DMS79 (cell line): ENCODE measurements around the gene HBS1L.

ENCODE experiments used
- DNase-seq: peaks from one replicate; lab custom pipeline; 2025; lab: John Stamatoyannopoulos, UW

HBS1L gene

DNA sequence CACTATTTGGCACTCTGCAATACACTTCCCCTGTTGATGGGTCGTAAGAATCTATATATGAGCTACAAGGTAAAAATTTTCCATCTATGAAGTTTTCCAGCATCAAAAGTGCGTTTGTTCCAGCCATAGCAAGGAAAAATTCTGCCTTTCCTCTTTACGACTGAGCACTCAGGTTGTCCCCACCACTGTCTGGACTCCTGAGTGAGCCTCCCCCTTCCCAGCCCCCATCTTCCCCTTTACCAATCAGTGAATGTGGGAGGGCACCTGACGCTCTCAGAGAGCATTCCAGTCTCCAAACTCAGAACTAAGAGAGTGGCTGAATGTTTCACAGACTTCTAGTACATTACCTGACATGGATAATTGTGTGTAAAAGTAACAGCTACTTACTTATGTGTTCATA is 104.7 kb downstream of the HBS1L start, which contains the start of gene ALDH8A1:
ALDH8A1 (minus strand) TSS at position 175 of the 400 bp plus-strand sequence; CDS start at position 127, 48 bp downstream.
- DNase-seq: no peak

- no peak for DNase-seq
Observed at GRCh38 chr6:134948691-134949090, 105.9 kb downstream of the HBS1L start.

GRCh38 chr6:134948142-134948541 is 106.5 kb downstream of the HBS1L start:
- DNase-seq: no peak

DNA sequence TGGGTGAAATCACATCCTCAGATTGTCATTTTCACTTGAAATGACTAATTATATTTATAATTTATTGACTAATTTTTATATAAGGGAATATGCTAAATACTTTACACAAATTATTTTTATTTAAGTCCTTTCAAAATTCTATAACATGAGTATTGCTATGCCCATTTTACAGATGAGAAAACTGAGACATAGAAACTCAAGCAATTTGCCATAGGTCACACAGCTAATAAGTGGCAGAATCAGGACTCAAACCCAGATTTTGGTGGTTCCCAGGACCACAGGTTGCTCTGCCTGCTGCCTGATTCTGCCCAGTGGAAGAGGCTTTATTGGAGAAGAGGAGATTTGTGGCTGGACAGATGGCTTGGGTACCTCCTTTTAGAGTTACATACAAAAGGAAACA is 109.6 kb downstream of the HBS1L start:
- DNase-seq: no peak

DNA sequence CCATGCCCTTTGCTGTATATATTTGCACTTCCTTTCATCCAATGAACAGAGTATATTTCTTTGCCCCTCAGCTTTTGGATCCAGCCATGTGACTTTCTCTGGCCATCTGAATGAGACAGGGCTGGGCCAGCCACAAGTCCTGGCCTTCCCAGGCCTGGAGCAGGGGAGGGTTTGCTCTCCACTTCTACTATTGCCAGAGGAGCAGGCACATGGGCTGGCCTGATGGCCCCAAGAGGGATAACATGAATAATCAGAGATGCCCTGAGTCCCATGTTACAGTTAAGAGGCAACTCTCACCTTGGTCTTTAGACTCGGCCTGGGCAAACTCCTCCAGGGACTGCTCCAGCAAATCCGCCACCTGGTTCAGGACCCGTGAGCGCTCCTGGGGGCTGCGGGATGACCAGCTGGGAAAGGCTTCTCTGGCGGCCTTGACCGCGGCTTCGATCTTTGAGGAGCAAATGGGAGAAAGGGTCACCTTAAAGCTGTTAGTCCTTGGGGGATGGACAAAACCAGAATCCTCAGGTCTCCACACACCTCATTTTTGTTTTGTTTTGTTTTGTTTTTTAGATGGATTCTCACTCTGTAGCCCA is 111.0 kb downstream of the HBS1L start:
- no peak for DNase-seq

- DNase-seq: no peak
Observed at GRCh38 chr6:134938896-134939295, 115.7 kb downstream of the HBS1L start.

- DNase-seq: no peak
Observed at GRCh38 chr6:134937426-134937825, 117.2 kb downstream of the HBS1L start.

DNA sequence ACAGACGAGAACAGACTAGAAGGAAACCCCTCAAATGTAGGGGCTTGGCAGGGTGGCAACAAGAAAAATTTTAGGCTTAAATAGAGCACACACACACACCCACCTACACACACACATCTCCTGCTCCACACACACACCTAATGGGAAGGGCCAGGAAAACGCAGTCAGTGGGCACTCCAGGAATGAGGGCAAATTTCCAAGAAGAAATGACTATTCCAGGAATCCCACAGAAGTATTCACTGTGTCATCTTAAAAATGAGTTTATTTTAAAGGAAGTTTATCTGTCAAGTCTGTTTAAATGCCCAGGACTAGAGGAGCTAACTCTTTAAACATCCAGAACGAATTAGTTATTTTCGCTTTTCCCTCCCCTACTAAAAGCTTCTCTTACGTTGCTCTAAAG is 117.7 kb downstream of the HBS1L start:
- no peak for DNase-seq

DNA sequence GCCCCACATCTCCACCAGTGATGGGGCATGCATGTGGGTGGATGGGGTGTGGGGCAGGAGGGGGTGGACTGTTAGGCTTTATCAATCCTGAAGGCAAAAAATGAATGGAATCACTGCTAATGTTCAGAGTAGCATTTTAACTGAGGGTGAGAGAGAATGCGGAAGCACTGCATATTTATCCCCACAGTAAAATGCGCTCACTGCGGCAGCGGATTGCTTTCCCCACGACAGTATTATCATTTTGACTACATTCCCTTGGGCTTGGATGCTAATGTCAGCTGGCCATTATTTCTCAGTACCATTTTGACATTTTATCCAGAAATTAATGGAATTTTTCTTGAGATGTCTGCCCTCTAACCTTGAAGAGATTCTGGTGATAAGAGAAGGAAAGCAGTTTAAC is 118.1 kb downstream of the HBS1L start:
- no peak for DNase-seq

GRCh38 chr6:134934793-134935485 is 119.7 kb downstream of the HBS1L start:
- DNase-seq: no peak

DNA sequence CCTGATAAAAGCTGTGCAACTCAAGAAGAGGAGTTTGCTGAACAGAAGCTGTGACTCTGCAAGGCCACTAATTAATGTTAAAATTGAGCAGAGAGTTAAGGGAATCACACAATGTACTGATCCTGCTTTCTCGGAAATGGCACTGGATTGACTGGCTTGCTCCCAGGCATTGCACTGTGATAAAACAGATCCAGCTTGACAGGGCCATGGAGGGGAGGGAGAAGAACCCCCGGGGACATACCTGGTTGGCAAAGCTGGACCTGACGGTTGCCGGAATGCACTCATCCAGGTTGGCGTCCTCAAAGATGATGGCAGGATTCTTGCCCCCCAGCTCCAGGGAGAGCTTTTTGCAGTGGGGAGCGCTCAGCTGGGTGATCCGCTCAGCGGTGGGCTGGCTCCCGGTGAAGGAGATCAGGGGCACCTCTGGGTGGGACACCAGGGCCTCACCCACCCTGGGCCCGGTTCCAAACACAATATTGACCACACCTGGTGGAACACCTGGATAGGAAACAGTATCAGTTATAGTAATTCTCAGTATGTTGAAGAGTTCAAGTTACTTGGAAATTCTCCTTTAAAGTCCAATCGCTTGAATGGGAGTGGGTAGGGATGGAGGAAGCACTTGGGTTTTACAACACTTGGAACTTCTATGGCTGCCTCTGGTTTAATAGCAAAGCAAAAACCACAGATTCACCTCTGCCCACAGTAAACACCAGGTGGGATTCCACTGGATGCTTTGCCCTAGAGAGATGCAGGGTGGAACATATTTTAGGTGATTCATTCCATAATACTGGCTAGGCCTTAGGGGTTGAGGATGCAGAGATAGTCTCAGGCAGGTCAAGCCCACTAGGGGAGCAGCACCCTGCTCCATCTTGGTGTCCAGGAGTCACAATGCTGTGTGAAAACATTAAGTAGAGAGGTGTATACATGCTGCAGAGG is 121.8 kb downstream of the HBS1L start:
- no peak for DNase-seq

- DNase-seq: no peak
Observed at GRCh38 chr6:134932098-134932497, 122.5 kb downstream of the HBS1L start.

DNA sequence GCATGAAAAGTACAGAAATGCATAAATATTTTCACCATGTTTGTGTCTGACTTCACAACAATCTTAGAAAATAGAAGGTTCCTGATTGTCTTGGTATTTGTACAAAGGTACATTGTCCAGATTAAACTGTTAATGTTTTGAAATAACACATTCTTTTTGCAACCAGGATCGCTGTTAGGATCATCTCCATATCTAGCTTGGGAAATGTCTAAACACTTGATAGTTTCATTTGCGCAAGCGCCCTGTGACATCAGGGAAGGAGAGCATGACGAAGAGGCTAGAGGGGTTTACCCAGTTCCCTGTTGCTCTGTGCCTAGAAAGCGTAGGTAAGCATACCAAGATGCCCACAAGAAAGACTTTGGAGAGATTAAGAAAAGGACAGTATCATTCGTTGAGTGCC is 124.2 kb downstream of the HBS1L start:
- no peak for DNase-seq

- no peak for DNase-seq
Observed at GRCh38 chr6:134928151-134928900, 126.3 kb downstream of the HBS1L start.

DNA sequence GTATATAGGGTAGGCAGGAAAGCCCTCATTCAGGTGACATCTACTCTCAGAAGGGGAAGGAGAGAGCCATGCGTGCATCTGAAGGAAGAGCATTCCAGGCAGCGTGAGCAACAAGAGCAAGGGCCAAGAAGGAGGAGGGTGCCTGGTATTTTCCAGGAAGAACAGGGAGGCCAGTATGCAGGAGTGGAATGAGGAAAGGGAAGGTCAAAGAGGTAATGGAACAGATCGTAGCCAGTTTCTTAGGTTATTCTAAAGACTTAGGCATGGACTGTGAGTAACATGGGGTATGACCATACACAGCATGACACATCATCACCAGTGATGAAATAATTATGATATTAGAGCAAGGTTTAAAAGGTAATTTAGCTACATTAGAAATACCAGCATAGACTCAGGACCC is 128.8 kb downstream of the HBS1L start:
- no peak for DNase-seq

DNA sequence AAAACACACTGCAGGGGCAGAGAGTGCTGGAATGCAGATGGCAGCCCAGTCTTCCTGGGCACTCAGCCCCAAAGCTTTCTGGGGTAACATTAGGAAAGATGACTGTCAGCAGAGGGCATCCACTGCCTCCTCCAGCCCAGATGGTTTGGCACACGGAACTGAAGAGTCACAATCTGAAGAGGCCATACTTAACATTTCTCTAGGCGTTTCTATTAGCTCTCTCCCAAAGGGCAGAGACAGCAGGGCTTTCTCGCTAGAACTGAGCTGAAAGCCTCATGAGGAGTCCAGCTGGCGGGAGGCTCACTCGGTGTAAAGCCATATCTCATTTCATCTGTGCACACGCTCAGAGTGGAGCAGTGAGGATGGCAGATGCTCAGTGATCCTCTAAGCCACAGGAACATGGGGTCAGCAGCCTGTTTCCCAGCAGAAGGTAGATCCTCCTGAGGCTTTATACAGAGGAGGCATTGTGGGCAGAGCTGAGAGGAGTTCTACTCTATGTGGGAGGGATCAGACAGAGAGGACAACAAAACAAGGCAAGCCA is 132.8 kb downstream of the HBS1L start:
- DNase-seq: no peak

GRCh38 chr6:134921276-134921675 is 133.3 kb downstream of the HBS1L start:
- DNase-seq: no peak

- no peak for DNase-seq
Observed at GRCh38 chr6:134920422-134920821, 134.2 kb downstream of the HBS1L start.

DNA sequence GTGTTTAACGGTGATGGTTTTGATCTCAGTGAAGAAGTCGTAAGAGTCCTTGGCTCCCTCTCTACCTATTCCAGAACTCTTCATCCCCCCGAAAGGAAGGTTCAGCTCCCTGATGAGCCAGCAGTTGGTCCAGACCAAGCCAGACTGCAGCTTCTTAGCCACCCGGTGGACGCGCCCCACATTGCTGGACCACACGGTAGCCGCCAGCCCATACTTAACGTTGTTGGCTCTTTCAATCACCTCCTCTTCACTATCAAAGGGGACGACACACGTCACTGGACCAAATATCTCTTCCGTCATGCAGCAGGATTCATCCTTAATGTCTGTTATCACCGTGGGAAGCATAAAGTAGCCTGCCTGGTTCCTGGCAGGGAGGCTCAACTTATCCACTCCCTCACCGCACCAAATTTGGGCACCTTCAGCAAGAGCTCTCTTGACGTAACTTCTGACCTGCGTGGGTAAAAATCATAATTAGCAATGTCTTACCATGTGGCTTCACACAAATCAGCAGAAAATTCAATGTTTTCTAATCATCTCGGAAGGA is 136.1 kb downstream of the HBS1L start:
- no peak for DNase-seq

GRCh38 chr6:134911547-134911946 is 143.1 kb downstream of the HBS1L start:
- no peak for DNase-seq

GRCh38 chr6:134910593-134910935 is 144.1 kb downstream of the HBS1L start:
- no peak for DNase-seq
